Transverse colon (tissue), 4 donors: ENCODE data around the gene PODN.

ENCODE experiments used
- POLR2AphosphoS5 ChIP-seq, 3 donors: sonication (generic); formaldehyde crosslinking; IDR thresholded peaks; one replicate each; pipeline ENCODE4 v1.6.1; 2016; ENCODE audit warnings: antibody characterized with exemption in 3 of 3
- TF ChIP-seq, protein P1 (sequence below), 5 experiments: fragments of 200-600 bp in 3 of 5; fragments of 450-650 bp in 2 of 5; sonication (generic) in 3 of 5; IDR thresholded peaks; 1 replicate in 2 of 5; 2 replicates in 3 of 5; pipeline ENCODE4 v1.5.1; 2016 to 2017; ENCODE audit warnings: antibody characterized with exemption in 5 of 5, inconsistent platforms in 3 of 5, mild to moderate bottlenecking in 2 of 5, moderate library complexity in 1 of 5

DNA sequence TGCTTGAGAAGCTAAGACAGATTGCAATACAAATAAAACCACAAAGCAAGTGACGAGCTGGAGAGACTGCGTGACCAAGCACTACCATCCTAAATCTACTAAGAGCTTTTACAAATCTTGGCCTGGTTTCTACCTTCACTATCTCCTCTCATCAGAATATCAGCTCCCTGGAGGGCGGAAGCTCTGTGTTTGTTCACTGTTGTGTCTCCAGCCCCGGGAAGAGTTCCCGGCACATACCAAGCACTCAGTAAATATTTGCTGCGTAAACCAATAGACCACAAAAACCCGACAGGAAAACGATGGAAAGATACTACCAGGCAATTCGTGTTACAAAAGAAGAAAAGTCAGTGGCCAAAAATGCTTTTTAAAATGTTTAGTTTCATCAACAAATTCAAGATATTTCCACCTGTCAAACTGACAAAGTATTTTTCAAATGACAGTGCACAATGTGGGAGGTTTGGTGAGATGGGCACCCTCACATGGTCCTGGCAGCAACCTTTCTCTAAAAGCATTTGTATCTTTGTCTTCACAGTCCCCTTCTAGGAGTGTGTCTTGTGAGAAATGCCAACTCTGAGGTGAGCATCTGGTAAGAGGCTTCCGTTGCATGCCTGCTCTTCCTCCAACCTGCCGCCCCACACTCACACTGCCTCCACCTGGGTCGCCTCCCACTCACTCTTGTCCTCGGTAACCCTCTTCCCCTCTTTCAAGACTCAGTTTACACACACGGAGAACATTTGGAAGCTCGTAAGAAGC, 45.7 kb downstream of the PODN start:
- TF ChIP-seq, protein P1, sequence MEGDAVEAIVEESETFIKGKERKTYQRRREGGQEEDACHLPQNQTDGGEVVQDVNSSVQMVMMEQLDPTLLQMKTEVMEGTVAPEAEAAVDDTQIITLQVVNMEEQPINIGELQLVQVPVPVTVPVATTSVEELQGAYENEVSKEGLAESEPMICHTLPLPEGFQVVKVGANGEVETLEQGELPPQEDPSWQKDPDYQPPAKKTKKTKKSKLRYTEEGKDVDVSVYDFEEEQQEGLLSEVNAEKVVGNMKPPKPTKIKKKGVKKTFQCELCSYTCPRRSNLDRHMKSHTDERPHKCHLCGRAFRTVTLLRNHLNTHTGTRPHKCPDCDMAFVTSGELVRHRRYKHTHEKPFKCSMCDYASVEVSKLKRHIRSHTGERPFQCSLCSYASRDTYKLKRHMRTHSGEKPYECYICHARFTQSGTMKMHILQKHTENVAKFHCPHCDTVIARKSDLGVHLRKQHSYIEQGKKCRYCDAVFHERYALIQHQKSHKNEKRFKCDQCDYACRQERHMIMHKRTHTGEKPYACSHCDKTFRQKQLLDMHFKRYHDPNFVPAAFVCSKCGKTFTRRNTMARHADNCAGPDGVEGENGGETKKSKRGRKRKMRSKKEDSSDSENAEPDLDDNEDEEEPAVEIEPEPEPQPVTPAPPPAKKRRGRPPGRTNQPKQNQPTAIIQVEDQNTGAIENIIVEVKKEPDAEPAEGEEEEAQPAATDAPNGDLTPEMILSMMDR (IDR thresholded peaks at IDR 0.05): no peak
- no peak for TF ChIP-seq POLR2AphosphoS5 (IDR thresholded peaks at IDR 0.05)
